BLaER1 treated with 17β-estradiol and CSF1 and Interleukin-3, amounts not matched to agents 10 nM and 100 nM (cell line): ENCODE results near the gene CCT8L2.
A peak's percentile ranks its signal among the peaks of the same experiment; 100 is the strongest.
"Not testable (repeated sequence)": the region's sequence is repeated elsewhere in the genome, so short reads cannot be mapped to it uniquely, and the experiment has no call there.

ENCODE experiments used
- H3K27ac ChIP-seq, 11 experiments: shearing (Covaris generic); formaldehyde crosslinking; 2 replicates each; pipeline ENCODE4 v1.8.1; 2022
- H3K27me3 ChIP-seq, 11 experiments: shearing (Covaris generic); formaldehyde crosslinking; 2 replicates each; pipeline ENCODE4 v1.8.1; 2022
- H3K36me3 ChIP-seq, 11 experiments: shearing (Covaris generic); formaldehyde crosslinking; 2 replicates each; pipeline ENCODE4 v1.8.1; 2022
- H3K4me1 ChIP-seq, 10 experiments: shearing (Covaris generic); formaldehyde crosslinking; 2 replicates each; pipeline ENCODE4 v1.8.1; 2022
- H3K4me2 ChIP-seq, 11 experiments: shearing (Covaris generic); formaldehyde crosslinking; 2 replicates each; pipeline ENCODE4 v1.8.1; 2022
- H3K4me3 ChIP-seq, 10 experiments: shearing (Covaris generic); formaldehyde crosslinking; 2 replicates each; pipeline ENCODE4 v1.8.1; 2022
- H3K9ac ChIP-seq, 11 experiments: shearing (Covaris generic); formaldehyde crosslinking; 2 replicates each; pipeline ENCODE4 v1.8.1; 2022
- H3K9me3 ChIP-seq, 11 experiments: shearing (Covaris generic); formaldehyde crosslinking; replicated peaks in 1 of 11; 2 replicates each; pipeline ENCODE4 v1.8.1; 2022
- H4K20me1 ChIP-seq, 11 experiments: shearing (Covaris generic); formaldehyde crosslinking; 2 replicates each; pipeline ENCODE4 v1.8.1; 2022

Gene CCT8L2, protein sequence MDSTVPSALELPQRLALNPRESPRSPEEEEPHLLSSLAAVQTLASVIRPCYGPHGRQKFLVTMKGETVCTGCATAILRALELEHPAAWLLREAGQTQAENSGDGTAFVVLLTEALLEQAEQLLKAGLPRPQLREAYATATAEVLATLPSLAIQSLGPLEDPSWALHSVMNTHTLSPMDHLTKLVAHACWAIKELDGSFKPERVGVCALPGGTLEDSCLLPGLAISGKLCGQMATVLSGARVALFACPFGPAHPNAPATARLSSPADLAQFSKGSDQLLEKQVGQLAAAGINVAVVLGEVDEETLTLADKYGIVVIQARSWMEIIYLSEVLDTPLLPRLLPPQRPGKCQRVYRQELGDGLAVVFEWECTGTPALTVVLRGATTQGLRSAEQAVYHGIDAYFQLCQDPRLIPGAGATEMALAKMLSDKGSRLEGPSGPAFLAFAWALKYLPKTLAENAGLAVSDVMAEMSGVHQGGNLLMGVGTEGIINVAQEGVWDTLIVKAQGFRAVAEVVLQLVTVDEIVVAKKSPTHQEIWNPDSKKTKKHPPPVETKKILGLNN

DNA sequence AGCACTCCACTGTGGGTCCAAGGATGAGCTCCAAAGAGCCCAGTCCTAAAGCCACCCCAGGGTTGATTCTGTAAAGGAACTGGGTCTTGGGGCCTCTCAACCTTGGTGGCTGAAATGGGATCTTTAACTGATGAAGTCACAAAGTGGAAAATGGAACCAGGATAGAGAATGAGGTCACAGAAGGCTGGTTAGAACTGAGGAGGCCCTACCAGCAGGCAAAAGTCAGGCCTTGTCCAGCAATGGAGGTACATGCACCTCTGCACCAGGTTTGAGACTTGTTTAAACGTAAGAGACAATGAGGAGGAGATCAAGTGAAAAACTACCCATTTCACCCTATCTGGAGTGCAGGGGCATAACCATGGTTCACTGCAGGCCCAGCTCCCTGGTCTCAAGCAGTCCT lies at the start of gene CCT8L2:
CCT8L2 (minus strand) TSS at position 101 of the 400 bp plus-strand sequence. CDS start 260 bp downstream, outside the sequence.
- H3K27me3 ChIP-seq, H3K9ac ChIP-seq, H3K27ac ChIP-seq, H3K4me2 ChIP-seq, H3K36me3 ChIP-seq, H4K20me1 ChIP-seq, H3K4me1 ChIP-seq, H3K9me3 ChIP-seq, H3K4me3 ChIP-seq: not testable (repeated sequence)

DNA sequence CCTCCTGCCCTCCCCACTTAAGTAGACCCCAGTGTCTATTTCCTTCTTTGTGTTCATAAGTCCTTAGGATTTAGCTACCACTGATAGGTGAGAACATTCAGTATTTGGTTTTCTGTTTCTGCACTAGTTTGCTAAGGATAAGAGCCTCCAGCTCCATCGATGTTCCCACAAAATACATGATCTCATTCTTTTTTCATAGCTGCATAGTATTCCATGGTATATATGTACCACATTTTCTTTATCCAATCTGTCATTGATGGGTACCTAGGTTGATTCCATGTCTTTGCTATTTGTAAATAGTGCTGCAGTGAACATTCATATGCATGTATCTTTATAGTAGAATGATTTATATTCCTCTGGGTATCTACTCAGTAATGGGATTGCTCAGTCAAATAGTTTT lies 42.8 kb upstream of the CCT8L2 start:
- not testable (repeated sequence) for H3K4me1 ChIP-seq

DNA sequence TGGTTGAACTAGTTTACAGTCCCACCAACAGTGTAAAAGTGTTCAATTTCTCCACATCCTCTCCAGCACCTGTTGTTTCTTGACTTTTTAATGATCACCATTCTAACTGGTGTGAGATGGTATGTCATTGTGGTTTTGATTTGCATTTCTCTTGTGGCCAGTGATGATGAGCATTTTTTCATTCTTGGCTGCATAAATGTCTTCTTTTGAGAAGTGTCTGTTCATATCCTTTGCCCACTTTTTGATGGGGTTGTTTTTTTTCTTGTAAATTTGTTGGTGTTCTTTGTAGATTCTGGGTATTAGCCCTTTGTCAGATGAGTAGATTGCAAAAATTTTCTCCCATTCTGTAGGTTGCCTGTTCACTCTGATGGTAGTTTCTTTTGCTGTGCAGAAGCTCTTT lies 41.5 kb upstream of the CCT8L2 start:
- not testable (repeated sequence) for H3K4me3 ChIP-seq, H3K36me3 ChIP-seq, H3K27ac ChIP-seq, H3K4me1 ChIP-seq, H3K9ac ChIP-seq, H3K9me3 ChIP-seq, H3K27me3 ChIP-seq, H4K20me1 ChIP-seq, H3K4me2 ChIP-seq

More for the DNA sequence above, 42.8 kb upstream of the CCT8L2 start:
- not testable (repeated sequence) for H3K9ac ChIP-seq, H3K4me3 ChIP-seq, H3K9me3 ChIP-seq, H3K4me2 ChIP-seq, H3K36me3 ChIP-seq, H3K27me3 ChIP-seq, H3K27ac ChIP-seq, H4K20me1 ChIP-seq

DNA sequence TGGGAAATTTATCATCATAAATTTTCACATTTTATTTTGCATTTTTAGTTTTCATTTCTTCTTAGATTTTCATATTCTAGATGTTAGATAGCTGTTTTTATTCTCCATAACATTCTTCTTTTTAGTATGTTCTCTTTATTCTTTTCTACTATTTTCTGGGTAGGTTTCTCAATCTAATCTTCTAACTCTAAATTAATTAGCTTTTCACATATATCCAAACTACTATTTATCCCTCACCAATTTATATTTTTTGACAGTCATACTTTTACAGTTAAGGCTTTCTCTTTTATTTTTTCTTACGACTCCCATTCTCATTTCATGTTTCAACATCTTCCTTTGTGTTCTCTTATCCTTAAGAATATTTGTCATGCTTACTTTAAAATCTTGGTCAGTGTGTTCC lies 35.9 kb upstream of the CCT8L2 start:
- not testable (repeated sequence) for H3K9me3 ChIP-seq, H3K27me3 ChIP-seq, H3K9ac ChIP-seq, H3K4me2 ChIP-seq, H3K4me1 ChIP-seq, H3K36me3 ChIP-seq, H3K27ac ChIP-seq, H3K4me3 ChIP-seq, H4K20me1 ChIP-seq

DNA sequence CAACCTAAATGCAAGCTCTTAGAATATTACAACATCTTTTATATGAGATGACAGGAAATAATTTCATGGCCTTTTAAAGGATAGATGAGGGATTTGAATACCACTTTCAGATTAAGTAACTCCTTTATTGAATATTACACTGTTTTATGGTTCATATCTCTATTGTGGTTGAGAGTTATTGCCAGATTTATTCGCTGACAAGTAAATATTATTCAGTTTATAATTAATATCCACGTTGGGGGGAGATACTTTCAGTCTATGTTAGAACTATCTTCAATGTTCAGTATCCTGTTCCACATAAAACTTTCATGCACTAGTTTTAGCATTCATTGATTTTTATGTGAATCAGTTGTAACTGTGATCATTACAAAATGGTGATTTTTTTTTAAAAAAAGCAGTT lies 32.4 kb upstream of the CCT8L2 start:
- not testable (repeated sequence) for H4K20me1 ChIP-seq, H3K27me3 ChIP-seq, H3K4me3 ChIP-seq, H3K9ac ChIP-seq, H3K4me1 ChIP-seq, H3K4me2 ChIP-seq, H3K36me3 ChIP-seq, H3K9me3 ChIP-seq, H3K27ac ChIP-seq

DNA sequence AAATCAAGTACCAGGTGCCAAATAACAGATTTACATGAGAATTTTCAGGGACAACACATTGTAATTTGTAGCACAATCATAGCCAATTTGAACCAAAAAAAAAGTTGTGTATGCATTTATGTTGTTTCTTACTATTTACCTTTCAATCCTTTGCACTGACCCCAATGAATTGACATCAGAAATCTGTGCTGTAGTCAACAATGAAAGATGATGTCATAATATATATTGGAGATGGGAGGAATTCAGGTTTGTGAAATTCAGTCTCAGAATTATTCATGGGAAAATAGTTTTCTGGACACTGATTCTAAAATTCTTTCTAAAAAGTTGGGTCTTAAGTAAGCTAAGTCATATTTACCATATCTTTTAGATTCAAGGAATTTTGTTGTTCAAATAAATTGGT lies 31.0 kb upstream of the CCT8L2 start:
- H3K4me3 ChIP-seq, H3K27me3 ChIP-seq, H3K9ac ChIP-seq, H4K20me1 ChIP-seq, H3K9me3 ChIP-seq, H3K4me1 ChIP-seq, H3K36me3 ChIP-seq, H3K27ac ChIP-seq, H3K4me2 ChIP-seq: not testable (repeated sequence)

DNA sequence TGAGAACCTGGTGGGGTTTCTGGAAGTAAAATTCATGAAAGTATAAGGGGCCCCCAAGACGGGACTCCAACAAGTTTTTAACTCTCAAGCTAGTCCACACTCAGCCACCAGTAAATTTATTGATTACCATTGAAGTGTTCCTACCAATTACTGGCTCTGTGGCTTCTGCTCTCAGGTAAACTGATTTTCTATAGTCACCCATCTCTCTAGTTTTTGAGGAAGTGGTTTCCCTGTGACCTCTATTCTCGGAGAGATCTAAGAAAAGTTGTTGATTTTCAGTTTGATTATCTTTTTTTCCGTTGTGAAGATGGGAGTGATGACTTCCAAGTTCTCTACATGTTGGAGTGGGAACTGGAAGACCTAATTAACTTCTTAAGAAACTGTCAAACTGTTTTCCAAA lies 24.9 kb upstream of the CCT8L2 start:
- not testable (repeated sequence) for H4K20me1 ChIP-seq, H3K27me3 ChIP-seq, H3K9ac ChIP-seq, H3K4me1 ChIP-seq, H3K4me3 ChIP-seq, H3K9me3 ChIP-seq, H3K27ac ChIP-seq
- Histone ChIP-seq H3K4me2 (peak overlapping the region in 2 of 11 experiments; percentile 6 to 8; a peak in 1 of 22 replicates), H3K36me3 (peaks cover 0 to 12% (median 3%) of the 10 kb centered on the region in 11 experiments; a peak in 8 of 22 replicates)

DNA sequence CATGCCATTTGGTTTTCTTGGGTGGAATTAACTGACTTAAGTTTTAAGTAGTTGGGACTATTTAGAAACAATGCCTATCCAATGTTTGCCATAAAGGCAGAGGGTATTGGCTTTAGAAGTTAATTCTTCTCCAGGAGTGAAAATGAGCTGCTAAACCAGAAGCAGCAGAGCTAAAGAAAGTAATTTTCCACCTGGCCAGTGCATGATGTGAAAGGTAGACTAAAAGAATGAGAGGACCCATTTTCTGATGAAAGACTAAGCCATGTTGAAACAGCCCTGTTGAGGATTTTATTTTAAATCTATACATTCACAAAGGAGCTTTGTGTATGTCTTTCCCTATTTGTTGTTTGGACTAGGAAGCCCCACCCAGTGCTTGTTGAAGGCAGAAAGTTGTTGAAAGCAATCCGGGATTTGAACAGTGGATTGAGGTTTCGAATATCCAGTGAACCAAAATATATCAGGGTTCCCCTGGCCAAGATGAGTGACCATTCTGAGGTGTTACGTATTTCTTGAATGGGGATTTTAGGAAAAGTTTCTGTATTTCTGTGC lies 23.9 kb upstream of the CCT8L2 start:
- H3K4me1 ChIP-seq: not testable (repeated sequence)

DNA sequence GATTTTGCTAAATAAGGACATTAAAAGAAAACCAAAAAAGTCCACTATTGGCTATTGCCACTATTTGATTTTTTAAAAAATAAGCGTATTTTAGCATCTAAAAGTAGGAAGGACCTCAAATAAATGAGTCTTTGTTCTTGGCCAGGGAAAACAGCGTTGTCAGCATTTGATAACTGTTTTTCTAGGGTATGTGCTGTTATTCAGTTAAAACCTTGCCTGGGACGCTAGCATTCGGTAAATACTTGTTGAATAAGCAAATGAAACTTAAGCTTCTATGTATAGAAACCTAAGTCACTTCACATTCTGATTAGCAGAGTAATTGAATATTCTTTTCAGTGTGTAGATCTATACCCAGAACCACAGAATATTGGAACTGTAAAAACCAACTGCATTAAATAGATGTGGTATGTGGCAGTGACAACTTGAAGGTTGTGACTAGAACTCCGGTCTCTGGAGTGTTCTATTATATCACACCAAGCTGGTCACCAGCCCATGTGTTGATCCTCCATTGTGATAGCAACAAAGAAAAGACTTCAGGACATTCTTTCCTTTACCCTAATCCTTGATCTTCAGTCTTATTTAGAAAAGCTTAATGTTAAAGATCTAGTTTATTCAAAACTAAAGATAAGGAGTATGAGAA lies 23.1 kb upstream of the CCT8L2 start:
- H3K27me3 ChIP-seq, H3K4me1 ChIP-seq, H4K20me1 ChIP-seq, H3K9ac ChIP-seq, H3K27ac ChIP-seq, H3K4me3 ChIP-seq, H3K4me2 ChIP-seq, H3K9me3 ChIP-seq: not testable (repeated sequence)
- H3K36me3 ChIP-seq: peaks cover 0 to 12% (median 3%) of the 10 kb centered on the region in 11 experiments; a peak in 8 of 22 replicates

More for the DNA sequence above, 23.9 kb upstream of the CCT8L2 start:
- H3K9ac ChIP-seq, H4K20me1 ChIP-seq, H3K4me3 ChIP-seq, H3K4me2 ChIP-seq, H3K9me3 ChIP-seq, H3K27ac ChIP-seq, H3K27me3 ChIP-seq: not testable (repeated sequence)
- H3K36me3 ChIP-seq: peaks cover 0 to 12% (median 3%) of the 10 kb centered on the region in 11 experiments; a peak in 8 of 22 replicates
